Esophagus (tissue), 2 donors: ENCODE measurements around the gene DPY19L3. TPM values are rescaled to one million over a fixed set of nuclear protein-coding genes. Genes with fewer than 3 reads are reported as not detected.
"Not testable (repeated sequence)": the region's sequence is repeated elsewhere in the genome, so short reads cannot be mapped to it uniquely, and the experiment has no call there.

Experiments used
- H3K27ac ChIP-seq, 2 donors: one replicate each; pipeline ENCODE4 v1.5.1; 2013; ENCODE audit warnings: low read depth in 2 of 2, mild to moderate bottlenecking in 2 of 2, inconsistent platforms in 1 of 2, low read length in 1 of 2, moderate library complexity in 1 of 2
- H3K27me3 ChIP-seq, 2 donors: one replicate each; pipeline ENCODE4 v1.6.1; 2013; ENCODE audit warnings: low read length in 2 of 2, control low read depth in 1 of 2, mild to moderate bottlenecking in 1 of 2; ENCODE audit not compliant: insufficient read depth in 2 of 2, control insufficient read depth in 1 of 2
- H3K36me3 ChIP-seq, 2 donors: one replicate each; pipeline ENCODE4 v1.6.1; 2013; ENCODE audit warnings: low read length in 1 of 2; ENCODE audit not compliant: control insufficient read depth in 2 of 2, insufficient read depth in 2 of 2
- H3K4me1 ChIP-seq, 2 donors: one replicate each; pipeline ENCODE4 v1.6.1; 2013; ENCODE audit warnings: low read length in 1 of 2; ENCODE audit not compliant: control insufficient read depth in 2 of 2, insufficient read depth in 2 of 2
- H3K4me3 ChIP-seq, 2 donors: one replicate each; pipeline ENCODE4 v1.5.1; 2013; ENCODE audit warnings: low read length in 2 of 2, mild to moderate bottlenecking in 2 of 2, low read depth in 1 of 2, moderate library complexity in 1 of 2
- H3K9me3 ChIP-seq, 2 donors: one replicate each; pipeline ENCODE4 v1.6.1; 2013; ENCODE audit warnings: mild to moderate bottlenecking in 2 of 2, low read depth in 1 of 2, low read length in 1 of 2, moderate library complexity in 1 of 2; ENCODE audit not compliant: control insufficient read depth in 2 of 2, insufficient read depth in 1 of 2
- WGBS, 2 donors: extraction: QIAGEN DNeasy Blood & Tissue Kit; methylation state at CpG; one replicate each; pipeline ENCODE4 v1.1.7; 2013; 5-methylcytosine and 5-hydroxymethylcytosine counted together
- polyA plus RNA-seq, 2 donors: library from polyadenylated mRNA; stranded (reverse); fragments of 200-250 nt; gene quantifications; one replicate each; pipeline ENCODE4 v1.2.3, GENCODE V29; 2013
- donor health status: healthy with polysubstance abuse.
- donor health status: Bipolar disorder and iron deficiency.

DPY19L3 gene
- polyA plus RNA-seq, 2 donors = 2.9 to 3.1 TPM

- Histone ChIP-seq H3K36me3 (no peaks in the 10 kb centered on the region), H3K4me3 (no peak overlapping the region), H3K27ac (no peak overlapping the region), H3K9me3 (no peaks in the 10 kb centered on the region), H3K4me1 (no peaks in the 10 kb centered on the region), H3K27me3 (no peaks in the 10 kb centered on the region)
- WGBS, 2 donors = 69 to 76% methylated on average over 19 of the region's 19 CpGs
Measured at GRCh38 chr19:32407004-32407992, 1.7 kb downstream of the DPY19L3 start.

DNA sequence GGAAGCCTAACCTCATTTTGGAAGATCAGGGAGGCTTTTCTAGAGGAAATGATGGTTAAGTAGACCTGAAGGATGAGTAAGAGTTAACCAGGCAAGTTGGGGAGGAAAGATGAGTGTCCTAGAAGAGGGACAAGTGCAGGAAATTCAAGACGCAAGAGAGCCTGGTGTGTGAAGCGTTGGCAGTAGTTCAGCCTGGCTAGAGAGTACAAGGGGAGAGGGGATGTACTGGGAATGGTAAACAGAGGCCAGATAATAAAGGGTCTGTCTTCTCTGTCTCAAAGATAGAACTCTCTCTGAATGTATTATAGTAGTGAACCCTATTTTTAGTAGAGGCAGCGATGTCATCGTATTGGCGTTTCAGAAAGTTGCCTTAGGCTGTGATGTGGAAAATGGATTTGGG, 9.7 kb downstream of the DPY19L3 start:
- H3K4me1 ChIP-seq = no peaks in the 10 kb centered on the region
- no peak overlapping the region for H3K4me3 ChIP-seq
- H3K27me3 ChIP-seq = no peaks in the 10 kb centered on the region
- H3K36me3 ChIP-seq = no peaks in the 10 kb centered on the region
- H3K9me3 ChIP-seq = no peaks in the 10 kb centered on the region
- 85 to 88% methylated on average over 5 of the region's 5 CpGs for WGBS, 2 donors
- no peak overlapping the region for H3K27ac ChIP-seq

DNA sequence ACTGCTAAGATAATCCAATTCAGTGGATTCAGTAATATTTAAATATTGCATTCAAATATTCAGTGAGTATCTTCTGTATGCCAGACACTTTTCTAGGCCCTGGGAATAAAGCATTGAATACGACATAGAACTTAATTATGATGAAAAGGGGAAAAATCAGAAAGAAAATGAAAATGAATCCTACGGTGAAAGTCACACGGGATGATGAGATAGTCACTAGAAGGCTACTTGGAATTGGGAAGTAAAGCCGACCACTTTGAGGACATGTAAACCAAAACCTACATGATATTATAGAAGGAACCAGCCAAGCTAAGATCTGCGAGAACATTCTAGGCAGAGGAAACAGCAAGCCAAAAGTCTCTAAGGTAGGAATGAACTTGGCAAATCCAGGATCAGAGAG, 10.1 kb downstream of the DPY19L3 start:
- WGBS, 2 donors = 93 to 95% methylated on average over 5 of the region's 5 CpGs
- no peak overlapping the region for H3K4me3 ChIP-seq
- no peak overlapping the region for H3K27ac ChIP-seq
- H3K4me1 ChIP-seq = no peaks in the 10 kb centered on the region
- no peaks in the 10 kb centered on the region for H3K27me3 ChIP-seq
- H3K36me3 ChIP-seq = no peaks in the 10 kb centered on the region
- no peaks in the 10 kb centered on the region for H3K9me3 ChIP-seq

- Histone ChIP-seq H3K4me1 (no peaks in the 10 kb centered on the region), H3K9me3 (no peaks in the 10 kb centered on the region), H3K27me3 (no peaks in the 10 kb centered on the region), H3K4me3 (no peak overlapping the region), H3K27ac (no peak overlapping the region), H3K36me3 (no peaks in the 10 kb centered on the region)
- WGBS, 2 donors = 93 to 97% methylated on average over 8 of the region's 8 CpGs
Measured at GRCh38 chr19:32416749-32417456, 11.3 kb downstream of the DPY19L3 start.

GRCh38 chr19:32418155-32418554, 12.6 kb downstream of the DPY19L3 start:
- no peaks in the 10 kb centered on the region for H3K9me3 ChIP-seq
- no peaks in the 10 kb centered on the region for H3K36me3 ChIP-seq
- WGBS, 2 donors = 87 to 91% methylated on average over 3 of the region's 3 CpGs
- H3K4me3 ChIP-seq = no peak overlapping the region
- H3K27ac ChIP-seq = no peak overlapping the region
- no peaks in the 10 kb centered on the region for H3K27me3 ChIP-seq
- H3K4me1 ChIP-seq = no peaks in the 10 kb centered on the region

DNA sequence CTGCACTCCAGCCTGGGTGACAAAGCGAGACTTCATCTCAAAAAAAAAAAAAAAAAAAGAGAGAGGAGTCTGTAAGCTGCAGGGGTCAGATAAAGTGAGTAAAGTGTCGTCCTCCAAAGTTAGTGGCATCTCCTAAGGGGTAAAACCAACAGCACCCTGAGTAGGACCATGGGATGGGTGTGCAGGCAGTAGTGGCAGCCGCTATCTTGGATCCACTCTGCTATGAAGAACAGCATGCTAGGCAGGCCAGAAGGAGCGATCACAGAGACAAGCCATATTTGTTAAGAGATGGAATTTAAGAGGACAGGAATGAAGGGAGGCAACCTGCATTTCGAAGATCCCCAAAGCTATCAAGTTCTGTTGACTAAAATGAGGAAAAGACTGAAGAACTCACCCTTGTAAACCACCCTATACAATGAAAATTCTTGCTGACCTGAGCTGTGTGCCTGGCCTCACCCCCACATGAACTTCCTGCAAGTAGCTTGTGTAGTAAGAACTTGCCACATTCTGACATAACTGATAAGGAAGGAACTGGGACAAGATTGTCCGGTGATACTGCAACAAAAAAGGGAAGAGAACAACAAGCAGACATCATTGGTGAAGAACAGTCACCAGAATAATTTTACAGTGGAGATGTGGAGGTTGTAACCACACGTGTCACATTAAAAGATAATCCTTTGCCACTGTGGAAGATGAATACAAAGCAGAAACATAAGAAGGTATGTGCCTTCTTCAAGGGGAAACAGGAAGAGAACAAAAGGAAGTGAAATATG, 16.2 kb downstream of the DPY19L3 start:
- H3K4me3 ChIP-seq = no peak overlapping the region
- H3K9me3 ChIP-seq = no peaks in the 10 kb centered on the region
- H3K27ac ChIP-seq = no peak overlapping the region
- no peaks in the 10 kb centered on the region for H3K36me3 ChIP-seq
- WGBS, 2 donors = 73 to 74% methylated on average over 7 of the region's 7 CpGs
- H3K4me1 ChIP-seq = no peaks in the 10 kb centered on the region
- no peaks in the 10 kb centered on the region for H3K27me3 ChIP-seq

GRCh38 chr19:32422435-32422834, 16.9 kb downstream of the DPY19L3 start:
- no peaks in the 10 kb centered on the region for H3K27me3 ChIP-seq
- no peaks in the 10 kb centered on the region for H3K4me1 ChIP-seq
- H3K4me3 ChIP-seq = no peak overlapping the region
- H3K27ac ChIP-seq = no peak overlapping the region
- H3K9me3 ChIP-seq = no peaks in the 10 kb centered on the region
- WGBS, 2 donors = 73% methylated on average over 3 of the region's 3 CpGs
- H3K36me3 ChIP-seq = no peaks in the 10 kb centered on the region

DNA sequence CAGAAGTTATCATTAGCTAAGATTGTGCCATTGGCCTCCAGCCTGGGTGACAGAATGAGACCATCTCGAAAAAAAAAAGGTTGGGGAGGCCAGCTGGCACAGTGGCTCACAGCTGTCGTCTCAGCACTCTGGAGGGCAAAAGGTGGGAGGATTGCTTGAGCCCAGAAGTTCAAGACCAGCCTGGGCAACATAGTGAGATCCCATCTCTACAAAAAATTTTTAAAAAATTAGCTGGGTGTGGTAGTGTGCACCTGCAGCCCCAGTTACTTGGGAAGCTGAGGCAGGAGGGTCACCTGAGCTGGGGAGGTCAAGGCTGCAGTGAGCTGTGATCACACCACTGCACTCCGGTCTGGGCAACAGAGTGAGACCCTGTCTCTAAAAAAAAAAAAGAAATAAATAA, 18.4 kb downstream of the DPY19L3 start:
- H3K9me3 ChIP-seq, H3K36me3 ChIP-seq, H3K4me1 ChIP-seq, H3K27ac ChIP-seq, H3K4me3 ChIP-seq, H3K27me3 ChIP-seq: not testable (repeated sequence)
- WGBS, 2 donors = 93 to 97% methylated on average over 3 of the region's 3 CpGs

GRCh38 chr19:32427536-32427935, 22.0 kb downstream of the DPY19L3 start:
- H3K27me3 ChIP-seq = no peaks in the 10 kb centered on the region
- WGBS, 2 donors = 88 to 90% methylated on average over 3 of the region's 3 CpGs
- H3K36me3 ChIP-seq = no peaks in the 10 kb centered on the region
- H3K27ac ChIP-seq = no peak overlapping the region
- H3K4me1 ChIP-seq = no peaks in the 10 kb centered on the region
- no peaks in the 10 kb centered on the region for H3K9me3 ChIP-seq
- no peak overlapping the region for H3K4me3 ChIP-seq
